OCI-LY1 (cell line): ENCODE data around the gene PPARGC1A.

ENCODE experiments used
- EZH2 ChIP-seq: fragments of 200-600 bp; sonication (generic), shearing (Covaris generic); IDR thresholded peaks from 2 replicates; pipeline ENCODE4 v1.8.0; 2017; ENCODE audit warnings: borderline replicate concordance, mixed run types, mild to moderate bottlenecking, antibody characterized with exemption, low read length, moderate library complexity, mixed read lengths
- TF ChIP-seq, protein P1 (sequence below): fragments of 200-600 bp; sonication (generic), shearing (Covaris generic); IDR thresholded peaks from 2 replicates; pipeline ENCODE4 v1.5.1; 2017; ENCODE audit warnings: mild to moderate bottlenecking, antibody characterized with exemption, low read length, moderate library complexity, mixed read lengths

DNA sequence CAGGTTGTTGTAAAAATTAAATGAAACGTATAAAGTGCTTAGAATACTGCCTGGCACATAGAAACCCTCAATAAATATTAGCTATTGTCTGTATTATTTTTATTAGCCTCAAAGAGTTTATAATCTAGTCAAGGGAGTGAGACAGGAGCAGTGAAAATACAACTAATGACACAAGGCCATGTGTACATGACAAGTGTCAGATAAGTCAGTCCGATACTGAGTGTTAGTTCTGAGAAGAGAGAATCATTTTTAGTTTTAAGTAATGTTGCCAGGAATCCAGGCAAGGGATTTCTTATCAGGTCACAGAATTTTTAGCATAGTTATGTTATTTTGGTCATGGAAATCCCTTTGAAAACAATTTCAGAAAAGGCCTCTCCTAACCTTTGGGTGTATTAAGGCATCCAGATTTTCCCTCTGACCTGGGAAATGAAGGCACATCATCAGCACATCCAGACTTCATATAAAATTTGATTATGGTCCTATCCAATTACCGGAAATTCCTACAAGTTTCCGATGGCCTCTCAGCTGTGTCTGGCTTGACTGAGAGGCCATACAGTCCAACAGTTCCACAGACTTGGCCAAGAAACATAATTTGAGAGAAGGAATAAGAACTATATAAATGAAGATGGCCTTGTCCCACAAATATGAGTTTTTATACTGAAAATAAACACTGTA is 35.7 kb downstream of the PPARGC1A start:
- TF ChIP-seq, protein P1, sequence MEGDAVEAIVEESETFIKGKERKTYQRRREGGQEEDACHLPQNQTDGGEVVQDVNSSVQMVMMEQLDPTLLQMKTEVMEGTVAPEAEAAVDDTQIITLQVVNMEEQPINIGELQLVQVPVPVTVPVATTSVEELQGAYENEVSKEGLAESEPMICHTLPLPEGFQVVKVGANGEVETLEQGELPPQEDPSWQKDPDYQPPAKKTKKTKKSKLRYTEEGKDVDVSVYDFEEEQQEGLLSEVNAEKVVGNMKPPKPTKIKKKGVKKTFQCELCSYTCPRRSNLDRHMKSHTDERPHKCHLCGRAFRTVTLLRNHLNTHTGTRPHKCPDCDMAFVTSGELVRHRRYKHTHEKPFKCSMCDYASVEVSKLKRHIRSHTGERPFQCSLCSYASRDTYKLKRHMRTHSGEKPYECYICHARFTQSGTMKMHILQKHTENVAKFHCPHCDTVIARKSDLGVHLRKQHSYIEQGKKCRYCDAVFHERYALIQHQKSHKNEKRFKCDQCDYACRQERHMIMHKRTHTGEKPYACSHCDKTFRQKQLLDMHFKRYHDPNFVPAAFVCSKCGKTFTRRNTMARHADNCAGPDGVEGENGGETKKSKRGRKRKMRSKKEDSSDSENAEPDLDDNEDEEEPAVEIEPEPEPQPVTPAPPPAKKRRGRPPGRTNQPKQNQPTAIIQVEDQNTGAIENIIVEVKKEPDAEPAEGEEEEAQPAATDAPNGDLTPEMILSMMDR, result no peak
- no peak for TF ChIP-seq EZH2
